ENCODE data around the gene PDZRN4.
"Not testable (repeated sequence)": the region's sequence is repeated elsewhere in the genome, so short reads cannot be mapped to it uniquely, and the experiment has no call there.

Gene PDZRN4

GRCh38 chr12:41188058-41188840 lies at the start of gene PDZRN4:
TSS of gene PDZRN4 (plus strand) at chr12:41188320.
- DNase-seq (ENCODE audit: low spot score) = peak; percentile 9

GRCh38 chr12:41140117-41140516 lies 48.0 kb upstream of the PDZRN4 start:
- no peak for DNase-seq (ENCODE audit: low spot score)

- DNase-seq (ENCODE audit: low spot score) = no peak
Observed at GRCh38 chr12:41141104-41141503, 47.0 kb upstream of the PDZRN4 start.

- DNase-seq (ENCODE audit: low spot score) = no peak
Observed at GRCh38 chr12:41142376-41142775, 45.7 kb upstream of the PDZRN4 start.

- no peak for DNase-seq (ENCODE audit: low spot score)
Observed at GRCh38 chr12:41151793-41152192, 36.3 kb upstream of the PDZRN4 start.

- no peak for DNase-seq (ENCODE audit: low spot score)
Observed at GRCh38 chr12:41162461-41162860, 25.7 kb upstream of the PDZRN4 start.

- no peak for DNase-seq (ENCODE audit: low spot score)
Observed at GRCh38 chr12:41167701-41168100, 20.4 kb upstream of the PDZRN4 start.

GRCh38 chr12:41174602-41175001 lies 13.5 kb upstream of the PDZRN4 start:
- no peak for DNase-seq (ENCODE audit: low spot score)

GRCh38 chr12:41179507-41179906 lies 8.6 kb upstream of the PDZRN4 start:
- not testable (repeated sequence) for DNase-seq (ENCODE audit: low spot score)

- DNase-seq (ENCODE audit: low spot score) = no peak
Observed at GRCh38 chr12:41184864-41185263, 3.3 kb upstream of the PDZRN4 start.

- DNase-seq (ENCODE audit: low spot score) = no peak
Observed at GRCh38 chr12:41186026-41186425, 2.1 kb upstream of the PDZRN4 start.

GRCh38 chr12:41188841-41189394 lies 798 bp downstream of the PDZRN4 start:
- DNase-seq (ENCODE audit: low spot score) = no peak

GRCh38 chr12:41189395-41190251 lies 1.5 kb downstream of the PDZRN4 start:
- no peak for DNase-seq (ENCODE audit: low spot score)

GRCh38 chr12:41190338-41190737 lies 2.2 kb downstream of the PDZRN4 start:
- peak; percentile 60 for DNase-seq (ENCODE audit: low spot score)

- DNase-seq (ENCODE audit: low spot score) = not testable (repeated sequence)
Observed at GRCh38 chr12:41191549-41191948, 3.4 kb downstream of the PDZRN4 start.

- DNase-seq (ENCODE audit: low spot score) = no peak
Observed at GRCh38 chr12:41193311-41193710, 5.2 kb downstream of the PDZRN4 start.

- DNase-seq (ENCODE audit: low spot score) = no peak
Observed at GRCh38 chr12:41202051-41202450, 13.9 kb downstream of the PDZRN4 start.

- DNase-seq (ENCODE audit: low spot score) = no peak
Observed at GRCh38 chr12:41205070-41205709, 17.1 kb downstream of the PDZRN4 start.

GRCh38 chr12:41206298-41206697 lies 18.2 kb downstream of the PDZRN4 start:
- DNase-seq (ENCODE audit: low spot score) = no peak

- no peak for DNase-seq (ENCODE audit: low spot score)
Observed at GRCh38 chr12:41211448-41211847, 23.3 kb downstream of the PDZRN4 start.

GRCh38 chr12:41212625-41213024 lies 24.5 kb downstream of the PDZRN4 start:
- DNase-seq (ENCODE audit: low spot score) = no peak

GRCh38 chr12:41213107-41213506 lies 25.0 kb downstream of the PDZRN4 start:
- no peak for DNase-seq (ENCODE audit: low spot score)
